Measurements from ENCODE around the gene ZBTB39. TPM values are rescaled to one million over a fixed set of nuclear protein-coding genes. Genes with fewer than 3 reads are reported as not detected.

Gene ZBTB39
- polyA plus RNA-seq, 1 of the 3 experiments (the other 2 are of a cell fraction), result 3.7 TPM

GRCh38 chr12:57012600-57013465, 6.5 kb upstream of the ZBTB39 start:
- ChIA-PET POLR2A (interaction anchor here (0.6 kb wide), 1 partner anchor 49 kb away, joined by 3 read pairs; no protein-coding TSS in a partner anchor), CTCF (interaction anchor here (0.6 to 15.0 kb wide), 10 partner anchors 9 to 99 kb away, joined by 3 to 257 read pairs (median 4); partner anchors contain the start of gene STAT6)
- 53% methylated on average over 7 of the region's 7 CpGs for WGBS (ENCODE audit: low lambda C conversion rate)
- no peaks in the 10 kb centered on the region for H3K36me3 ChIP-seq (replicated peaks in 1 of 2; ENCODE audit: control insufficient read depth in 1 of 2, insufficient read depth in 2 of 2, low read length in 1 of 2)
- H3K4me3 ChIP-seq (ENCODE audit: low read depth in 2 of 2, low read length in 1 of 2), result no peak overlapping the region
- no peak for DNase-seq
- H3K79me2 ChIP-seq (ENCODE audit: insufficient read depth), result no peaks in the 10 kb centered on the region
- H3K9me3 ChIP-seq, result no peaks in the 10 kb centered on the region
- H3K27ac ChIP-seq (ENCODE audit: low read depth in 2 of 2, low read length in 1 of 2), result no peak overlapping the region
- H3K4me2 ChIP-seq, result no peak overlapping the region
- H2AFZ ChIP-seq (ENCODE audit: low read depth), result no peak overlapping the region
- TF ChIP-seq, protein P1, sequence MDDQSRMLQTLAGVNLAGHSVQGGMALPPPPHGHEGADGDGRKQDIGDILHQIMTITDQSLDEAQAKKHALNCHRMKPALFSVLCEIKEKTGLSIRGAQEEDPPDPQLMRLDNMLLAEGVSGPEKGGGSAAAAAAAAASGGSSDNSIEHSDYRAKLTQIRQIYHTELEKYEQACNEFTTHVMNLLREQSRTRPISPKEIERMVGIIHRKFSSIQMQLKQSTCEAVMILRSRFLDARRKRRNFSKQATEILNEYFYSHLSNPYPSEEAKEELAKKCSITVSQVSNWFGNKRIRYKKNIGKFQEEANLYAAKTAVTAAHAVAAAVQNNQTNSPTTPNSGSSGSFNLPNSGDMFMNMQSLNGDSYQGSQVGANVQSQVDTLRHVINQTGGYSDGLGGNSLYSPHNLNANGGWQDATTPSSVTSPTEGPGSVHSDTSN (IDR thresholded peaks at IDR 0.05), result no peak
- peak; percentile 56 for TF ChIP-seq RAD21 (IDR thresholded peaks at IDR 0.05; ENCODE audit: low read length)
- H3K27me3 ChIP-seq (ENCODE audit: insufficient read depth), result peaks cover 38% of the 10 kb centered on the region
- H3F3A ChIP-seq (replicated peaks; ENCODE audit: insufficient read depth), result no peaks in the 10 kb centered on the region
- H3K9ac ChIP-seq, result no peak overlapping the region
- peaks cover 0 to 8% of the 10 kb centered on the region in 2 experiments; a peak in 1 of 4 replicates for H3K4me1 ChIP-seq (ENCODE audit: control insufficient read depth in 1 of 2, insufficient read depth in 2 of 2, low read depth in 1 of 2, low read length in 1 of 2)
- no peaks in the 10 kb centered on the region for H3K9me2 ChIP-seq
- H4K20me1 ChIP-seq (ENCODE audit: insufficient read depth), result no peaks in the 10 kb centered on the region

GRCh38 chr12:57011438-57012424, 5.4 kb upstream of the ZBTB39 start:
- Histone ChIP-seq H3K4me1 (ENCODE audit: control insufficient read depth in 1 of 2, insufficient read depth in 2 of 2, low read depth in 1 of 2, low read length in 1 of 2) (peaks cover 0 to 11% of the 10 kb centered on the region in 2 experiments; a peak in 1 of 4 replicates), H3K27me3 (ENCODE audit: insufficient read depth) (peaks cover 38% of the 10 kb centered on the region), H3K36me3 (replicated peaks in 1 of 2; ENCODE audit: control insufficient read depth in 1 of 2, insufficient read depth in 2 of 2, low read length in 1 of 2) (no peaks in the 10 kb centered on the region), H3K4me3 (ENCODE audit: low read depth in 2 of 2, low read length in 1 of 2) (no peak overlapping the region), H3K9me2 (no peaks in the 10 kb centered on the region), H3K27ac (ENCODE audit: low read depth in 2 of 2, low read length in 1 of 2) (no peak overlapping the region), H3F3A (replicated peaks; ENCODE audit: insufficient read depth) (no peaks in the 10 kb centered on the region), H2AFZ (ENCODE audit: low read depth) (no peak overlapping the region), H3K4me2 (no peak overlapping the region), H3K79me2 (ENCODE audit: insufficient read depth) (no peaks in the 10 kb centered on the region), H4K20me1 (ENCODE audit: insufficient read depth) (no peaks in the 10 kb centered on the region), H3K9me3 (no peaks in the 10 kb centered on the region), H3K9ac (no peak overlapping the region)
- ChIA-PET CTCF (interaction anchor here (0.9 to 15.0 kb wide), 11 partner anchors 8 to 100 kb away, joined by 3 to 257 read pairs (median 5); partner anchors contain the start of gene STAT6), POLR2A (no interaction called here)
- TF ChIP-seq EZH2phosphoT487 (IDR thresholded peaks at IDR 0.05; ENCODE audit: borderline replicate concordance, low read depth) (no peak), MEF2A (IDR thresholded peaks at IDR 0.05; ENCODE audit: borderline replicate concordance, low read depth) (no peak), SIN3A (IDR thresholded peaks at IDR 0.05; ENCODE audit: borderline replicate concordance, low read depth, low read length) (no peak), ELF1 (IDR thresholded peaks at IDR 0.05) (no peak), POLR2AphosphoS5 (IDR thresholded peaks at IDR 0.05; ENCODE audit: low read depth, low read length) (no peak), RFX5 (IDR thresholded peaks at IDR 0.05; ENCODE audit: low read length) (no peak), CHD2 (IDR thresholded peaks at IDR 0.05; ENCODE audit: low read length, partially characterized antibody) (no peak), MXI1 (IDR thresholded peaks at IDR 0.05; ENCODE audit: low read depth, low read length) (no peak)
- TF ChIP-seq, protein P1 (IDR thresholded peaks at IDR 0.05), result no peak
- WGBS (ENCODE audit: low lambda C conversion rate), result 68% methylated on average over 12 of the region's 12 CpGs
- no peak for DNase-seq

Measured in SK-N-SH (cell line).